DMS153 treated with DMSO at 0.1 percent for 48 hours (cell line): ENCODE measurements around the gene ELP5.
A peak's percentile ranks its signal among the peaks of the same experiment; 100 is the strongest.

Experiments used
- DNase-seq: peaks from one replicate; lab custom pipeline; 2025; ENCODE audit not compliant: unreplicated experiment; lab: John Stamatoyannopoulos, UW

ELP5 gene, protein sequence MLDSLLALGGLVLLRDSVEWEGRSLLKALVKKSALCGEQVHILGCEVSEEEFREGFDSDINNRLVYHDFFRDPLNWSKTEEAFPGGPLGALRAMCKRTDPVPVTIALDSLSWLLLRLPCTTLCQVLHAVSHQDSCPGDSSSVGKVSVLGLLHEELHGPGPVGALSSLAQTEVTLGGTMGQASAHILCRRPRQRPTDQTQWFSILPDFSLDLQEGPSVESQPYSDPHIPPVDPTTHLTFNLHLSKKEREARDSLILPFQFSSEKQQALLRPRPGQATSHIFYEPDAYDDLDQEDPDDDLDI

GRCh38 chr17:7252176-7253043 lies at the start of gene ELP5:
Gene ELP5 (plus strand): TSS chr17:7252215. CDS start chr17:7252551, 336 bp downstream.
- peak; percentile 16 for DNase-seq

GRCh38 chr17:7203391-7203790 lies 48.6 kb upstream of the ELP5 start:
- no peak for DNase-seq

GRCh38 chr17:7204336-7204735 lies 47.7 kb upstream of the ELP5 start:
- DNase-seq: no peak

DNA sequence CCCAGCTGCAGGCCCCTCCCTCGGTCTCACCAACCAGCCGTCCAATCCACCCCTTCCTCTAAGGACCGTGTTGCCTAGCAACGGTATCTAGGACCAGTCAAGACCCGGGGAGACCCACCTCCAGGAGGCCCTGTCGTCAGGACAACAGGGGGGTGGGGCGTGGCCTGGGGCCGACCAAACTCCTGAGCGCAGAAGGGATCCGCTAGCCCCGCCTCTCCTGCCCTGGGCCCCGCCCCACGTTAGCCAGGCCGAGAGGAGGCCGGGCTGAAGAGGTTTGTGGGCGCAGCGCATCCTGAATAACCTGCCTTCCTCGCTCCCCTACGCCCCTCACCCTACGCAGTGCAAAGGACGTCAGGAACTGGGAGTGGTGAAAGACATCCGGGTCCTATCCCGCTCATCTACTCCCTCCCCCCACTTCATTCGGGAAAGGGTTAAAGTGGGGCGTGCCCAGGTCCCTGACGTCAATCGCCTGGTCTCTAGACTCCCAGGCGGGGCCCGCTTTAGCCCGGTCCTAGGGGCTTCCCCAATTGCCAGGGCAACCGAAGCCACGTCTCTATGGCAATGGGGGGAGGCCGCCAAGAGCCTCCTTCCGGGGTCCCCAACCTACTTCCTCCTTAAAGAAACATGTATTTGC lies 47.1 kb upstream of the ELP5 start:
- DNase-seq: peak; percentile 20

DNA sequence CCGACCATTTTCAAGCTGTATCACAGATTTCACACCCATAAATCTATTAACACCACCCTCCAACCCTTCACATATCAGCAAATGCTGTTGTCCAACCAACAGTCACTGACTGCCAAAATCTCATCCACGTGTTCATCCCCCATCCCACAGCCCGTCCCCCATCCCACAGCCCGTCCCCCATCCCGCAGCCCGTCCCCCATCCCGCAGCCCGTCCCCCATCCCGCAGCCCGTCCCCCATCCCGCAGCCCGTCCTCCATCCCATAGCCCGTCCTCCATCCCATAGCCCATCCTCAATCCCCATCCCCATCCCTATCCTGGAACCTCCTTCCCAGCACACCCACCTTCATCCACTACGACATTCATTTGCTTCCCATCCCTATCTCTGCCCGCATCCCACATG lies 46.5 kb upstream of the ELP5 start:
- DNase-seq: no peak

DNA sequence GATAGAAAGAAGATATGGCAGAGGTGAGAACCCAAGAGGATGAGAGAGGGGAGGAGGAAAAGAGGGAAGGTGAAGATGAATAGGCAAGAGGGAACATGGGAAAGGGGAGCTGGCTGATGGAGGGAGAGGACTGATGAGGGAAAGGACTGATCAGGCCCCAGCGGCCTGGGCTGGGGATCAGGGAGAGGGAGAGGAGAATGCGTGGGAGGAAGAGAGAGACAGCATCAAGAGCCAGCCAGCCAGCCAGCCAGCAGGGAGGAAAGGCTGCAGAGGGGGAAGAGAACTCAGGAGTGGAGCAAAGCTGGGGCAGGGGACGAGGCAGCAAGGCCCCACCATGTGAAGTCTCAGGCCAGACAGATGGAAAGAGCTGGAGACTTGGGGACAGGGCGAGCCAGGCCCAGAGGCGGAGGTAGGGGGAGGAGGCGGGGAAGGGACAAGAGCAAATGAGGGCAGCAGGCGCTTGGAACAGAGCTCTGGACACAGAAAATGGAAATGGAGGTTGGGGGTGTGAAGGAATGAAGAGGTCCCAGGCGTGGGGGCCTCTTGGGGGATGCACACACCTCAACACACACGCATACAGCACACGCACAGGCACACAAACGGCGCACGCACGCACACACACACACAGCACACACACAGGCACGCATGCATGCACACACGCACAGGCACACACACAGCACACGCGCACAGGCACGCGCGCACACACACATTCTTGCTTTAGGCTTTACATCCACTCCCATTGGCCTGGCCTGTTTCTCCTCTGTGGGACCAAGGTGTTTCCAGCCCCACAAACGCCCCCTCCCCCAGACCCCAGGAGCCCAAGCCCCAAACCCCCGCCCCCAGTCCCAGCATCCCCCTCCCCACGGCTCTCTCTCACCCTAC lies 44.7 kb upstream of the ELP5 start:
- no peak for DNase-seq

DNA sequence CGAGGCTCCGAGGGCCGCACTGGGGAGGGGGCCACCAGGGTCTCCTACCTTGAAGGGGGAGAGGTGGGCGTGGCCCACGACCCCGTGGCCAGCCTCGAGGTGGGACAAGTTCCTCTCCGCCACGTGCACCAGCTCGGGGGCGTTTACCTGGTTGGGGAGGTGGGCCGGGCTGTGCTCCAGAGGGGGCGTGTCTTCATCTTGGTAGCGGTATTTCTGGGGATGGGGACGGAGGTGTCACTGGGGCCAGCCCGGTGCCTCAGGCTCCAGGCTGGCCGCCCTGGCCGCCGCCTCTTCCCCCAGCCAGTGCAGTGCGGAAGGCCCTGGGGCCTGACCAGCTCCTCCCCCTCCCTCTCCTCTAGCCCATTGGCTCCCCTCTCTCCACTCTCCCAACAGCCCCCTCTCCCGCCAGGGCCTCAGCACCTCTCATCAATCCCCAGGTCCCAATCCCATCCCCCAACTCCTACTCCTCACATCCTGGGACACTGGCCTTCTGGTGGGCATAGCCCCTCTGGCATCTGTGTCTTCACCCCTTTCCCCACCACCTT lies 43.9 kb upstream of the ELP5 start:
- no peak for DNase-seq

DNA sequence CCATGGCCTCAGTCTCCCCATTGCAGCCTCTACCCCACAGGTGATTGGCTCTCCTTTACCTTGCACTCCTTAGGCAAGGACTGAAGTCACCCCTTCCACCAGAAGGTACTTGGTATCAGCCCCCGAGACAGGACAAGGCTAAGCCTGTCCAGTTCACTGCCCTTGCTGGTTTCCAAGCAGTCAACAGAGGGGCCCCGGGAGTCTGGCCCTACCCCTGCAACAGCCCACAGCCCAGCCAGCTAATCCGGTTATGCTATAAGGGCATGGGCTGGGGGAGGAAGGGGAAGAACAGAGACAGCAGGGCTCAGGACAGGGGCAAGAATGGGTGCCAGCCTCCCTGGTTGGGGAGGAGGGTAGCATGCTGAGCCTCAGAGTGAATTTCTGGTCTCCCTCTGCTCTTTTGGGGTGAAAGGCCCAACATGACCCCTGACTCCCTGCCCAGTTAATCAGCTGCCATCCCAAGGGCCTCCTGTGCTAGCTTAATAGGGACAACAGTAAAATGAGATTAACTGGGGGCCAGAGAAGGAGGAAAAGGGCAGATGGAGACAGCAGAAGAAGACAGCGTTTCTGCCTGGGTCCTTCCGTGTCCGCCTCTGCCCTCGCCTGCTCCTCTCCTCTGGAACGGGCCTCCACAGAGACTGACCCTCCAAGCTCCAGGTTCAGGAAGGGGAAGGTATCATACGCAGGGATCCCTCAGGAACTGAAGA lies 43.1 kb upstream of the ELP5 start:
- DNase-seq: no peak

GRCh38 chr17:7211491-7212273 lies 40.3 kb upstream of the ELP5 start:
- DNase-seq: no peak

- peak; percentile 84 for DNase-seq
These were observed 38.1 kb upstream of the ELP5 start for GRCh38 chr17:7213895-7214299.

DNA sequence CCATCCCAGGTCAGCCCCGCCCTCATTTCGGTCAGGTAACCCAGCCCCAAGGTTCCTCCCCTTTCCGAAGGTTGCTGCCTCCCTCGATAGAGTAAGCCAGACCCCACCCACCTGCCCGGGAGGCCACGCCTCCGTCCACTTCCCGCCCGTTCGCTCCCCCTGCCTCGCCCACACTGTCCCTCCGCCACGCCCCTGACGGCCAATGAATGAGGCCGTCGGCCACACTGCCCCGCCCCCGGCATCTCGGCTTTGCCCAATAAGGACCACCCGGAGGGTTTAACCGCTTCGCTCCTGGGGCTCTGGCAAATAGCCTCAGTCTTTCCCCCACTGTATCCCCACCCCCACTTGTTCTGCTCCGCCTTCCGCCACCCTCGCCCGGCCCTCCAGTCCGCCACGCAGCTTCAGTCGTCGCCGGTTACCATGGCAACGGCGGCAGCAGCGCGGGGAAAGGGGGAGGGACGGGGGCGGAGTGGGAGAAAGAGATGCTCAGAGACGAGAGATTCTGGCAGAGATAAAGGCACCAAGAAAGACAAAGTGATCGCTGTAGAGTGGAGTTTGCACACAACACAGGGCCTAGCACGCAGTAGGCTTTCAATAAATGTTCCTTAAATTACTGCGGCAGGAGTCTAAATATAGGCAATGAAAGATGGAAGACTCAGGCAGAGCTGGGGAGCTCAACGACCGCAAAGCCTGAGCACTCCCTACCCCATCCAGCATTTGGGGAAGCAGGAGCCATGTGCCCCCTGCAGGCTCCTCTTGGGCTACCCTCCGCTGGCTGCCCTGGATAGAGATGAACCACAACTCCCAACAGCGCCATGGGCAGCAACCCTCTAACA lies 37.5 kb upstream of the ELP5 start:
- DNase-seq: peak; percentile 84

DNA sequence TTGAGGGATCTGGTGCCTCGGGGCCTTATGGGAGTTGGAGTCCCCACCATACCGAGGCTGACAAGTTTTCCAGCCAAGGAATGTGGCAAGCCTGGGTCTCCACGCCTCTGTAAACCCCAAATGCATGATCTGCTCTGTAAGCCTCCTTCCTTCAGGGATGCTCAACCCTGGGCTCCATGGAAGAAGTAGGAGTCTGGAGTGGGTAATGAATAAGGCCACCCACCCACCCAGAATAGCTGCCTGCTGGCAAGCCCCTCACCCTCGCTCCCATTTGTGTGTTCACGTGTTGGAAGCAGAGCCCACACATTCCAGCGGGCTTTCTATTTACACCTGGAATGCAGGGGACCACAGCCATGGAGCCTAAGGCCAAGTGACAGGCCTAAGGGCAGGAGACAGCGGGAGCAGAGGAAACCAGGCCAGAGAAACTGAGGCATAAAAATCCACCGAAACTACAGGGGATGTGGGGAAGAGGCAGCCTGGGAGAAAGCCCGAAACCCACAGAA lies 36.8 kb upstream of the ELP5 start:
- no peak for DNase-seq

GRCh38 chr17:7215652-7216180 lies 36.3 kb upstream of the ELP5 start:
- DNase-seq: no peak

GRCh38 chr17:7216242-7217112 lies 35.5 kb upstream of the ELP5 start:
- no peak for DNase-seq

GRCh38 chr17:7217113-7217987 lies 34.7 kb upstream of the ELP5 start:
- no peak for DNase-seq

DNA sequence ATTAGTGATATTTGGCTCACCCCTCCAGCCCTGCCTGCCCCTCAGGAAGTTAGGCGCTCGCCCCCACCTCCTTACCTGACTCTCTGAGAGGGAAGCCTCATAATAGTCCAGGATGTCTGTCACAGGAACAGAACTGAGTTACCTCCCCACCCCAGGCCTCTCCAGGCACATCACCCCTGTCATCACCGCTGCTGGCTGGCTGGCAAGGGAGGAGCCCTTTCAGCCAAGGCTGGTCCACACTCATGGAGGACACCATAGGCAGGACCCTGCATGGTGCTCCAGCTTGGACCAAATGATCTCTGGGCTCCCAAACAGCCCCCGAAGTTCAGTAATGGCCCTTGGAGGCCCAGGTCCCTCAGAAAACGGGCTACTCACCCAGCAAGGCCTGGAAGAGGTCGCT lies 33.8 kb upstream of the ELP5 start:
- DNase-seq: no peak
